Activated CD4-positive, alpha-beta T cell treated with anti-CD3 and anti-CD28 coated beads for 4 hours (primary cell): ENCODE measurements around the gene SNAP29.
"Not testable (repeated sequence)": the region's sequence is repeated elsewhere in the genome, so short reads cannot be mapped to it uniquely, and the experiment has no call there.

Experiments
- DNase-seq, 2 donors: peaks; one replicate each; pipeline ENCODE4 v3.0.0-alpha.2; 2020

SNAP29 gene

DNA sequence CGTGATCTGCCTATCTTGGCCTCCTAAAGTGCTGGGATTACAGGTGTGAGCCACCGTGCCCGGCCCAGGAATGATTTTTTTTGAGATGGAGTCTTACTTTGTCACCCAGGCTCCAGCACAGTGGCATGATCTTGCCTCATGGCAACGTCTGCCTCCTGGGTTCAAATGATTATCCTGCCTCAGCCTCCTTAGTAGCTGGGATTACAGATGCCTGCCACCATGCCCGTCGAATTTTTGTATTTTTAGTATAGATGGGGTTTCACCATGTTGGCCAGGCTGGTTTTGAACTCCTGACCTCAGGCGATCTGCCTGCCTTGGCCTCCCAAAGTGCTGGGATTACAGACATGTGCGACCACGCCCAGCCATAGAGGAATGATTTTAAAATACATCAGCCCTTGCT is 76.2 kb downstream of the SNAP29 start:
- not testable (repeated sequence) for DNase-seq

DNA sequence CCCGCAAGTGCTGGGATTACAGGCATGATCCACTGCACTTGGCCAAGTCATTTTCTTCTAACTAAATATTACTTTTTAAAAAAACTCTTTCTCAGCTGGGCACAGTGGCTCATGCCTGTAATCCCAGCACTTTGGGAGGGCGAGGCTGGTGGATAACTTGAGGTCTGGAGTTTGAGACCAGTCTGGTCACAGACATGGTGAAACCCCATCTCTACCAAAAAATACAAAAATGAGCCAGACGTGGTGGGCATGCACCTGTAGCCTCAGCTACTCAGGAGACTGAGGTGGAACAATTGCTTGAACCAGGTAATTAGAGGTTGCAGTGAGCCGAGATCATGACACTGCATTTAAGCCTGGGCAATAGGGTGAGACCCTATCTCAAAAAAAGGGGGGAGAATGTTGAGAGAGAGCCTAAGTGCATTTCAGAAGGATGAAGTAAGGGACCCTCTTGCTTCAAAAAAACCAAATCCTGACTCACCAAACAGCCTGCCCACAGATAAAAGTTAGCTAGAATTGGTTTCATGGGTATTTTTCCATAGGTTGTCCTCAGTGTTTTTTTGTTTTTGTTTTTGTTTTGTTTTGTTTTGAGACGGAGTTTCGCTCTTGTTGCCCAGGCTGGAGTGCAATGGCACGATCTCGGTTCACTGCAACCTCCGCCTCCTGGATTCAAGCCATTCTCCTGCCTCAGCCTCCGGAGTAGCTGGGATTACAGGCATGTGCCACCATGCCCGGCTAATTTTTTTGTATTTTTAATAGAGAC is 77.2 kb downstream of the SNAP29 start:
- DNase-seq = not testable (repeated sequence)

DNA sequence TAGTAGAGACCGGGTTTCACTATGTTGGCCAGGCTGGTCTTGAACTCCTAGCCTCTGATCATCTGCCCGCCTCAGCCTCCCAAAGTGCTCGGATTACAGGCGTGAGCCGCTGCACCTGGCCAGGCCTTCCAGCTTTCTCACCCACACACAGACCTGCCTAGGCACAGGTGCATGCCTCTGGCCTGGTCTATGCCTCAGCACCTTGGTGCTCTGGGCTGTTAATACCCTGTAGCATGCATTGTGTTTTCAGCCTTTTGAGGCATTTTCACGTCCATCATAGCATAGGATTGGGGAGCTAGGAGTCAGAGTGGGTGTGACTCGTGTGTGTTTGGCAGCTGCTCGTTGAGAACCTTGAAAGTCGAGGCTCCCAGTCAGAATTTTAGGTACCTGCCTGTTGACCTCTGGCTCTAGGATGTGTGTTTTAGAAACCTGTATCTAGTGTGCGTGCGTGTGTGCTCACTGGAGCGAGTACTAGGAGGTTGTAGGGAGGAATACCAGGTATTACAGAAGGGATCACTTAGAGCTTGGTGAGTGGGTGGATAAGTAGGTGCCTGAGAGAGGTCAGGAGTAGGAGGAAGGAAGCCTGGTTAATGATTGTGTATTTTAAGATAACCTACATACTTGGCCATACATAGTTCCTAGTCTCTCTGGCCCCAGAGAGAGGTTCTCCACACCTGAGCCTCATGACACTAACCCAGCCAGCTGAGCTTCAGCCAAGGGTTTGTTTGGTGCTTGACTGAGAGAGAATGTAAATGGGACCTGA is 78.4 kb downstream of the SNAP29 start:
- DNase-seq = no peak

DNA sequence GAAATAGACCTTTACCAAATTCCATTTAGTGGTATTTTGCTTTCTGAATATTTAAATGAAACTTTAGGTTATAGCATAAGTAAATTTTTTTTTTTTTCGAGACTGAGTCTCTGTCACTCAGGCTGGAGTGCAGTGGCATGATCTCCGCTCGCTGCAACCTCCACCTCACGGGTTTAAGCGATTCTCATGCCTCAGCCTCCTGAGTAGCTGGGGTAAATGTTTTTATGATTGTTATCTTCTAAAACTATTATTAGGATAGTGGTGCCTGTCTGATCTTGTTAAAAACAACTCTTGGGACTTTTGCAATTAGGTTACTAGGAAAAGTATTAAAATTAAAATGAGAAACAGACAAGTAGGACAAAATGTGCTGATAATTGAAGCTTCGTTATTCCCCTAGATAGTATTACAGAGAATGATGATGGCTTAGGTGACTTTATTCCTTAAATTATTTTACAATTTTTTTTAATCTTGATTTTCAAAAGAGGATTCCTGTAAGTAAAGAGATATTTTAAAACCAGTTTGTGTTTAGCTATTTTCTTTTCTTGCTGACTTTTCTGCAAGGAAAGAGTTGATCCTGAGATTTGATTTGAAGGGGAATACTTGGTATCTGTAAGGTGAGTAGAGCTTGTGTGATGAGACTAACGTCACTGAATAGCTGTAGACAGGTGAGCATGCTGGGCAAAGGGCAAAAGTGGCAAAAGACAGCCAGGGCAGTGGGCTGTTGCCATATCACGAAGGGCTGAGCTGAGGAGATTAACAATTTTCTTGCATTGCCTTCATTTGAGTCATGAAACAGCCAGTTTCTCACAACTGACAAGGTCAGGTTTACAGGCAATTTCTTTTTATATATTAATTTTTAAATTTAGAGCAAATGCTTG is 79.2 kb downstream of the SNAP29 start:
- DNase-seq = no peak

DNA sequence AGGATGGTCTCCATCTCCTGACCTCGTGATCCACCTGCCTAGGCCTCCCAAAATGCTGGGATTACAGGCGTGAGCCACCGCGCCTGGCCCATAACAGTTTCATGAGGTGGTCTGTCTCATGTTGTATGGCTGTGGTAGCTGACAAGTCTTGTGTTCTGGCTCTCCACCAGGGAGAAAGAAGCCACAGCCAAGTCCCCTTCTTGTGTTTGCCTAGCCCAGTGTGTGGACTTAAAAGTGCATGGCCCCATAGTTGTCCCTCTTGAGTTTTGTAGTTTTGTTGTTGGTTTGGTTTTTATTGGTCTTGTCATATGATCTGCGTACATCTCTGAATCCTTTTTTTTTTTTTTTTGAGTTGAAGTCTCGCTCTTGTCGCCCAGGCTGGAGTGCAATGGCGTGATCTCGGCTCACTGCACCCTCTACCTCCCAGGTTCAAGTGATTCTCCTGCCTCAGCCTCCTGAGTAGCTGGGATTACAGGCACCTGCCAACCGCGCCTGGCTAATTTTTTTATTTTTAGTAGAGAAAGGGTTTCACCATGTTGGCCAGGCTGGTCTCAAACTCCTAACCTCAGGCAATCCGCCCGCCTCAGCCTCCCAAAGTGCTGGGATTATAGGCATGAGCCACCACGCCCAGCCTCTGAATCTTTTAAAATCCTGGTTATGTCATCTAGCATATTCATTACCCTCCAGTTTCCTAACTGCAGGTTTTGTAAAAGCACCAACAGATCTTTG is 80.8 kb downstream of the SNAP29 start:
- not testable (repeated sequence) for DNase-seq

DNA sequence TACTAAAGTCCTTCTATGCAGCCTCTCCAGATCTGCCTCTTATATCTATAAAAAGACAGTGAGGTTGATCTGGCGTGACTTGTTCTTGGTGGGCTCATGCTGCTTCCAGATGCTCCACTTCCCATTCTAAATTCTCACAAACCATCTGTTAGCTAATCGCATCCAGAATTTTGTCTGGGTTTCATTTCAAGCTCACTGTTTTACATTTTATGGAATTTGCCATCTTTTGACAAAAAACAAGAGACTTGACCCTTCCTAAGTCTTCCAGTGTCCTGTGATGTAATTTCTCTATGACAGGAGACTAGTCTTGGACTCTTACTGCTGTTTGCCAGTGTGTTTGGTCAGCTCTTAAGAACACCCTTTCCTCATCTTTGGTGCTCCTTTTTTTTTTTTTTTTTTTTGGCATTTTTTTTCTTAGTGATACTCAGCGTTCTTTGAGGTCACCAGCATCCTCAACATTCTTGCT is 81.4 kb downstream of the SNAP29 start:
- DNase-seq = no peak
